ENCODE data around the gene SERINC3.
"Not testable (repeated sequence)": the region's sequence is repeated elsewhere in the genome, so short reads cannot be mapped to it uniquely, and the experiment has no call there.

Gene SERINC3

DNA sequence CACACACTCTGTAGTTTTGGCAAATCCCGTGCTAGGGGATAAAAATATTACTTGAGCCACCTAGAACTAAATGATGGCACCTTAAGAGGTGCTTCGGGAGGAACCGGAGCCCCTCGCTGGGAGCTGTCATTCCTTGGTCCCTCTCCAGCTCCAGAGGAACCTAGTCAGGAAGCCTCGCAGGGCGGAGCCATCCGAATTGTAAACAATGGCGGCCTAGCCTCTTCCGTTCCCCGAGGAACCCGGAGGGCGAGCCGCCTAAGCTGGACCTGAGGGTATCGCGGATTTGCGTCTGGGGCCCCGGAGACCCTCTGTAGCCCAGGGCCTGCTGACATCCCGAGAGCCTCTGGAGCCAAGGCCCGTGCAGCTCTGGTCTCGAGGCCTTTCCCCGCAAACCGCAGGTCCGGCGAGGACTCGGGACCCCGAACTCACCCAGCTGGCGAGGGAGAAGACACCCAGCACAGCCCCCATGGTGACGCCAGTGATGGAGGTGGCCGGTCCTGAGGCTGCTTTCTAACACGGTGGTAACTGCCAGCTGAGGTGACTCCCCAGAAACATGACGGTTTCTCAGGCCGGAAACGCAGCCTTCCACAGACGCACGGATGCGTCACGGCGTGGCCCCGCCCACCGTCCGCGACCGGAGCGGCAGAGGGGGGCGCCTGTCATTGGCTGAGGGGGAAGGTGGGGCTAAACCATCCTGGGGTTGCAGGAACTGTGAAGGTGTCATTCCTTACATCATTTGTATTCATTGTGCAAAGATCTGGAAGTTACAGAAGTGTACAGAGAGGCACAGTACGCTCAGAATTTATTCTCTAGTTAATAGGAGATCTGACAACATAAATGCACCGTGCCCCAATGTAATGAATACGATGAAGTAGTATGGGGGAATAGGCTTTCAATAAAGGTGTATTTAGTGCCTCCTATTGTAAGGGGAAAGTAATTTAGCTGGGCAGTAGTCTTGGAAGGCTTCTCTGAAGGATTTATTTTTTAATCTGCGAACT, at the start of gene SERINC3:
SERINC3 (minus strand) TSS at position 587 of the 998 bp plus-strand sequence; CDS start at position 468, 119 bp downstream.
- peak; percentile 94 for DNase-seq (ENCODE audit: low spot score)

DNA sequence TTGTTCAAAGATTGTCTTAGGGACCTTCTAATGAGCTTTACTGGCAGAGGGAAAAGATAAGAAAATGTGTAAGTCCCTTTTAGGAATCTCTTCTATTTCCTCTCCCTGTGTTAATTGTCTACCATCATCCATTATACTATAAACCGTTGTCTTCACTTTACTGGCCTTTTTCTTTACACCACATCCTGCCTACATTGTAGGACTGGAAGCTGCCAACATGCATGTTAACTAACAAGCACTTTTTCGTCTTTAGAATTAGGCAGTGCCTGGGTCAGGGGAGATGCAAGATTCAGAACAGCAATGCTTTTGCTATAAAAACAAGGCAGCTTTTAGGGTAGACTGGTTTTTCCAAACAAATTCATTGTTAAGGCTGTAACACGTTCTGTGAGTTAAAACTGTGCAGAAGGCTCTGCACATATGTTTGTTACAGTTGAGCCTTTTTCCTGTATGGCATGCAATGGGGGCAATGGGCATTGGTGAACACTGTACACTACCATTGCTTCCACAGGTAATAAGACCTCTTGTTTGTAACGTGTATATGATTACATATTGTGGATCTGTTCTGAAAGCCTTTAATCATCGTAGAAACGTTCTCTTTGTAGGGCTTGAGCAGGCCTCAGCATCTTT, 49.6 kb upstream of the SERINC3 start:
- no peak for DNase-seq (ENCODE audit: low spot score)

DNA sequence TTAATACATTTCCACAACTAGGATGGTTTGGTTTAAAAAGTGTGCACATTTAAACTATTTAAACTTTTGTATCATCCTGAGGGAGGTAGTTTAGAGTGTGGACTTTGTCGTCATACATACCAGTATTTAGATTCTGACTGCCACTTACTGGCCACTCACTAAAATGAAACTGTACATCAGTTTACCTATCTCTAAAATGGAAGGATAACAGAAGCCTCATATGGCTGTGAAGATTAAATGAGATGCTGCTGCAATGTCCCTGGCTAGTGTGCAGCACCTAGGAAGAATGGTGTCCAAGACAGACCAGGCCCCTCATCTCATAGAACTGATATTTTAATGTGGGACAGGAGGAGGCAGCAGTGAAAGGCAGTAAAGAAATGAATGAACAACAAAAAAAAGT, 48.5 kb upstream of the SERINC3 start:
- DNase-seq (ENCODE audit: low spot score): no peak

DNA sequence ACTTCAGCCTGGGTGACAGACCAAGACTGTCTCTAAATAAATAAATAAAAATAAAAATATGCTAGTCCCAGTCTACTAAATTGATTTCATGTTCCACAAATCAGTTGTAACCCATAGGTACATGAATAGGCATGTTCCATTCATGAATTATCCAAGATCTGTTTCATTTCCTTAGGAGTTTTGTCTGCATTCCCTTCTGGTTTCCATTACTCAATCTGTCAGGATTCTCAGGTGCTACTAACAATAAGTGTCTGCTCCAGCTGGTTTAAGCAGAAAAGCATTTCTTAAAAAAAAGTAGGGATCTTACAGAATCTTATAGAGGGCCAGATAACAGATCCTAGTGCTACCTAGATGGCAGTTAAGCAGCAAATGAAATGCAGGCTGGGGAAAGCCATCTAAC, 44.9 kb upstream of the SERINC3 start:
- no peak for DNase-seq (ENCODE audit: low spot score)

DNA sequence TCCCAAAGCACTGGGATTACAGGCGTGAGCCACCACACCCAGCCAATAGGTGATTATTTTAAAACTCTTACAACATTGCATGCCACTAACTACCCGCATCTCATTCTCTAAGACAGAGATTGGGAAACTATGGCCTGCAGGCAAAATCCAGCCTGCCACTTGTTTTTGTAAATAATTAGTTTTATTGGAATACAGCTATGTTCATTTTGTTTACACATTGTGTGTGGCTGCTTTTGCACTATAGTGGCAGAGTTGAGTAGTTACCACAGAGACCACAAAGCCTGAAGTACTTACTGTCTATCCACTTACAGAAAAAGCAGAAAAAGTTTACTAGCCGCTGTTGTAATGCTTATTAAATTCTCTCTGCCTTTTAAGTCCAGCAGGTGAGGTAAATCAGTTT, 44.1 kb upstream of the SERINC3 start:
- no peak for DNase-seq (ENCODE audit: low spot score)

DNA sequence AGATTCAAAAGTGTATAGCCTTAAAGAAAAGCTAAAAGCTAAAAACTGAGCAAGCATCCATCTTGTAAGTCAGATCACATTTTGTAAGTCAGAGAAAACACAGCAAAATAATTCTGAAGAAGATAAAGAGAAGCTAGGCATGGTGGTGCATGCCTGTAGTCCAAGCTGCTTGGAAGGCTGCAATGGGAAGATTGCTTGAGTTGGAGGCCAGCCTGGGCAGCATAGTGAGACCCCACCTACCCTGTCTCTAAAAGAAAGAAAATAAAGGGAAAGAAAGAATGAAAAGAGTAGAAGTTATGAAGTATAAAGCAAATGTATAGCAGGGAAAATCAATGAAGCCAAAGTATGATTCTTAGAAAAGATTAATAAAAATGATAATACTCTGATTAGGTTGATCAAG, 40.0 kb upstream of the SERINC3 start:
- DNase-seq (ENCODE audit: low spot score): no peak

DNA sequence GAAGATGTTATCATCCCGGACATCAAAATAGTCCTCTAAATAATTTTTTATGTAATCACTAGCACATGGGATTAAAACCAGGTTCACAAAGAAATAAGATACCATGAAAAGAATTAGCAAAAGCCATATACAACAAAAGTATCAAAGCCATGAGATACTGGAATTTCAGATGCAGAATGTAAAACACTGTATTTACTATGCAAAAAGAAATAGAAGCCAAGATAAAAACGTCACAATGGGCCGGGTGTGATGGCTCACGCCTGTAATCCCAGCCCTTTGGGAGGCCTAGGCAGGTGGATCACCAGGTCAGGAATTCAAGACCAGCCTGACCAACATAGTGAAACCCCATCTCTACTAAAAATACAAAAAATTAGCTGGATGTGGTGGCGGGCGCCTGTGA, 38.9 kb upstream of the SERINC3 start:
- DNase-seq (ENCODE audit: low spot score): not testable (repeated sequence)

DNA sequence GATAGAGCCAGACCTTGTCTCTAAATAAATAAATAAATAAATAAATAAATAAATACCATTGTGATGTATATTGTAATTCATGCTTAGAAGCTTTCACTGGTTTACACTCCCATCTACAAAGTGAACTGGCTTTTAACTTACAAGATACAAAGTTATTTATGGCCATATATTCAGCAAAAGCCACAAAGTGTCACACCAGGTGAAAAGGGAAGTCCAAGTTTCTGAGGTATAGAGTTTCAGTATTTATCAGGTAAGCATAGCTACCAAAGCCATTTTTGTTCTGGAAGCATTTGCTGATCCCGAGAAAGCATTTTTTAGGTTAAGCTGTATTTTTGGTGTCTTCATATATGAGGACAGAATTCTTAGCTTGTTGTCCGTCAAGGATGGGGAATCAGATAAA, 38.4 kb upstream of the SERINC3 start:
- DNase-seq (ENCODE audit: low spot score): no peak

DNA sequence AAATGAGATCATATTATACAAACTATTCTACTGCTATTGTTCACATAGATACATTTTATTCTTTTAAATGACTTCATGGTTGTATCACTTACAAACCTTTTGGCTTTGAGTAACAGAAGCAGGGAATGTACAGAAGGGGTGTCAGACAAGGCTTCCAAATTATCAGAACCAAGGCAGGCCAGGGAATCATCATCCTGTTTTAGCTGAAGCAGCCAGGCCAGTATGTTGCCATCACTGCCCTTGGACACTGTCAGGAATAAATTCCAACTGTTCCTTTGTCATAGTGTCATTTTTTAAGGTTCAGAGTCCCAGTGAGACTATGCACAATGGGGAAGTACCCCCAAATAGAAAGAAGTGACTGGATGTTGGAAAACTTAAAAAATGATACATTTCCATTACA, 37.4 kb upstream of the SERINC3 start:
- DNase-seq (ENCODE audit: low spot score): no peak

DNA sequence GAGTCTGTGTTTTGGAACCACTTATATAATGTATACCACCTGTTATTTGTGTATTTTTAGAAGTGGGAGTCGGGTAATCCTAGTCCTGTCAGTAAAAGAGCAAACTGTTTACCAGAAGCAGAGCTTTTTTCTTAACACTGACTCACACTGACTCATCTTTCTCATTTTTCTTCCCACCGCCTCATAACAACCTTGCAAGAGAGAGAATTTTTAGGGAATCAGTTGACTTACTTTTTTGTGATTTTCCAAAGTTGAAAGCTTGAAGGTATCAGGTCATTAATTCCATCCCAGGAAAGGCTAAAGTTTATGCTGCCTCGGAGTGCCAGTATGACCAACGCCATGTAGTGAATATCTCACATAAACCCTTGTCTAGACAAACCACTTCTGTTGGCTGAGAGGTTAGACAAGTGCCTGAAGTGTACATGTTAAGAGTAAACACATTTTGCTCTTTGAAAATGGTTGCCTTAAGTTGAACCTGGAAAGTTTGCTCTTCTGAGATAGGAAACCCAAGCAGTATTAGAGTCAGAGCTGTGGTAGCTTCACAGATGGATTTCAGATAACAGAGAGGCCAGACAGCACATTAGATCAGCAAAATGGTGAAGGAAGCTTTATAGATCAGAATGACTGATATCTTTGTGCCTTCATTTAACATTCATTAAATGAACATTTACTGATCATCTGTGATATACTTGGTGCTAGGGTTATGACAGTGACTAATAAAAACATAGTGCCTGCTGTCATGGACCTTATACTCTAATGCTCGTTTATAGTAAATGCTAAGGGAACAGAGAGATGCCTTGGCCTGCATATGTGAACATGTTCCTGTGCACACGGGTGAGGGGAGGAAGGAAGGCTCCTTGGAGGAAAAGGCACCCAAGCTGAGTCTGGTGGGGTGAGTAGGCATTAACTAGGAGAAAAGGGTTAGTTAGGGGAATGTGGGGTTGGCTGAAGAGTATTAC, 31.4 kb upstream of the SERINC3 start:
- no peak for DNase-seq (ENCODE audit: low spot score)

DNA sequence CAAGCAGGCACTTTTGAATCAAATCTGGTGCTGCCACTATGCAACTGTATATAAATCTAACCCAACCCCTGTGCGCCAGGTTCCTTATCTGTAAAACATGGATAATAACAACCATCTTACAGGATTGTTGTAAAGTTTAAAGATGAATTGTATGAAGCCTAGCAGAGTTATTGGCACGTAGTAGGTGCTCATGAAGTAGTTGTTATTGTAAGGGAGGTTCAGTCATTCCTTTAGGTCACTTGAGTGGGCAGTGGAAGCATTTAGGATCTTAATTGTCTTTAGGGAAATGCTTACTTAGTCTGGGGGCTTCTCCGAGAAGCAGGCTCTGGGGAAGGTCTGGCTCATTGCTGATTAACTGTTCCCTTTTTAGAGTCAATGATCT, 30.7 kb upstream of the SERINC3 start:
- DNase-seq (ENCODE audit: low spot score): no peak

DNA sequence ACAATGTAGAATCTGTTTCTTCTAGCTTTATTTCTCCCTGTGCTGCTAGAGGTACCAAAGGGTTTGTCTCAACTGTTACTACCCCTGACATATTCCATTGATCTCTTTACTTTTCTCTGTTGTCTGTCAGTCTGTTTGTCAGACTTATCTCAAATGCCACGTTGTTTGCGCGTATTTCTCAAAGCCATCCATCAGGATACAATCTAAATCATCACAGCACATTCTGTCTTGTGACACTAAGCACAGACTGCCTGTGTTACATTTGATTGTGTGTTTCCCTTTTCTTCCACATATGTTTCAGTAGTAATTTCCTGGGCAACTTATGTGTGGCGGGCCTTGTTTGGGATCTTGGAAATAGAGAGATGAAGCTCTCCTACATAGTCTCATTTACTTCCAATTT, 30.2 kb upstream of the SERINC3 start:
- no peak for DNase-seq (ENCODE audit: low spot score)

DNA sequence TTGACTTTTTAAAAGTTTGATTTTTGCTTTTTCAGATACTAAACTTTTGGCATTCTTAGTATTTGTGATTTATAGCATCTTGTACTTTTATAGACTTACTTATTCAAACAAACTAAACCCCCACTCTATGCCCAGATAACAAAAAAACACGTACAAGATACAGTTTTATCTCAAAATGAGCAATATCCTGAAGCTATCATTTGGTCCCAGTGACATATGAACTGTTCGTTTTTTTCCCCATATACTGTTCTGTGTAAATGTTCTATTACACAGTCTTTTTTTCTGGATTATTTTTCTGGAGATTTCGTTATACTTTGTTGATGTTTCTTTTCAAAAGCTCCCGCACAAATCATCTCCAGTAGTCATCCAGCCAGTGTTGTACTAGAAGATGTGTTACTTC, 27.3 kb upstream of the SERINC3 start:
- DNase-seq (ENCODE audit: low spot score): no peak

DNA sequence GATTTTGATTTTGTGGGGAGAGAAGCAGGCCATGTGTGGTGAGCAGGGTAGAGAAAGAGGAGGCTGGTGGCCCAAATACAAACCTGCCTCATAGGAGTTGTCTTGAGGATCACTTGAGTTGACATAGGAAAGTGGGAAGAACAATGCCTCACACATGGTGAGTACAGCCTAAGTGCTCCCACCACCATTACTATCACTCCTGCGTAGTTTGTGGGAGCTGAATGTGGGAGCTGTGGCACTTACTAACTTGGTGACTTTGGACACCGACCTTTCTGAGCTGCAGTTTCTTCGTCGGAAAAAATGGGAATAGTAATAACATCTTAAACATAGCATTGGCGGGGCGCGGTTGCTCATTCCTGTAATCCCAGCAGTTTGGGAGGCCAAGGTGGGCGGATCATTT, 25.5 kb upstream of the SERINC3 start:
- DNase-seq (ENCODE audit: low spot score): no peak

DNA sequence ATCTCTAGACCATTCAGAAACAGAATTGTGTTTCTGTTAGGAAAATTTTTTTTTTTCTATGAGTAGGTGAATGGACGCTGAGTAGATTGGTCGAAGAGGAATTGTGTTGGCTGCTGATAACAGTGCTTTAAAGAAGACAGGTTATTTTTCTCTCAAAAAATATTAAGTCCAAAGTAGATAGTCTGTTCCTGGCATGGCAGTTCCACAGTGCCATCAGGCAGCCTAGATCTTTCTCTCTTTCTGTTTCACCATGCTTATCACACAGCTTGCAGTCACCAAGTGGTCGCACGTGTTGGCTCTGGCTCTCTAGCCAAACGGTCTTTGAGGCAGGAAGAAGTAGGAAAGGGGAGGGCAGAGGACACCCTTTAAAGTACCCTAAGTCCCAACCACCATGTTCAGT, 22.4 kb upstream of the SERINC3 start:
- DNase-seq (ENCODE audit: low spot score): no peak

DNA sequence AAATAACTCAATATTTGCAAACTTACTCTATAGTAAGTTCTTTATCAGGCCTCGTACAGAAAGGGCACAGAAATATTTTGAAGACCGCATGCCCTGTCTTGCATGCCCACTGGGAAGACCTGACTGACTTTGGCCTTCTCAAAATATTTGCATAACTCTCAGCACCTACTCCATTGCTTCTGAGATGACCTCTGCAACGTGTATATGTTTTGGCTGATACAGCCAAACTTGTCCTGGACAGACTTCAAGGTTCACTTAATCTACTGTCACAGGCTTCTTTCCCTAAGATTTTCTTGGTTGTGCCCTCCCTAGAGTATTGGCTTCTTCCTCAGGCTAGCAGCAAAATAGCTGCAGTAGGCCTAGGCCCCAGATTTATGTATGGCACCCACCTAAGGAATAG, 21.5 kb upstream of the SERINC3 start:
- DNase-seq (ENCODE audit: low spot score): no peak

DNA sequence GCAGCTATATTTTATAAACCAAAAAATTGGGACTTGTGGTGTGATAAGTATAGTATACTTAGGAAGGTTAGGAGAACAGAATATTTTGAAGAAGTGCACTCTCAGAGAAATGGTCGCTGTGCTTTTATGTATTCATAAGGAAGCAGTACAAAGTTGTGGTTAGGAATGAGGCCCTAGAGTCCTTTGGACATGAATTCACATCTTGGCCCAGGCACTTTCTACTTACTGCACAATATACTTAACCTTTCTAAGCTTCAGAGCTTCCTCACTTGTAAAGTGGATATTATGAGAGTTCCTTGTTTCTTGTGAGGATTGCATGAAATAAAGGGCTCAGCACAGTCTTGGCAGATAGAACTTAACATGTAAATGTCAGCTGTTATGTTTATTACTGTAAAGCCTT, 21.0 kb upstream of the SERINC3 start:
- no peak for DNase-seq (ENCODE audit: low spot score)

DNA sequence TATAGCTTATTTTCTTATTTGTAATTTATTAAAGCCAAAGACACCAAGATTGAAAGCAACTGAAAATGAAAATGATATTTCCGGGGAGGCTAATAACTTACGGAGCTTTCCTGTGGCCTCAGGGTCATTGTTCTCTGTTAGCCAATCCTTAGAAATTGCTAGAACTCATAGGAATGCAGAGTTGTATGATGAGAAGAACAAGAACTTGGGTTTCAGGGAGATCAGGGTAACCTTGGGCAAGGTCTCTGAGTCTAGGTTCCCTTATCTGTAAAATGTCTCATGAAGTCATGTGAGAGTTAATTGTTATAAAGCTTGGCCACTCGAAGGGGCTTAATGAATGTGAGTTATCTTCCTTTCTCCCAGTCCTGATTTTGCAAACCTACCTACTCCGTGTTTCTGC, 20.1 kb upstream of the SERINC3 start:
- DNase-seq (ENCODE audit: low spot score): no peak

DNA sequence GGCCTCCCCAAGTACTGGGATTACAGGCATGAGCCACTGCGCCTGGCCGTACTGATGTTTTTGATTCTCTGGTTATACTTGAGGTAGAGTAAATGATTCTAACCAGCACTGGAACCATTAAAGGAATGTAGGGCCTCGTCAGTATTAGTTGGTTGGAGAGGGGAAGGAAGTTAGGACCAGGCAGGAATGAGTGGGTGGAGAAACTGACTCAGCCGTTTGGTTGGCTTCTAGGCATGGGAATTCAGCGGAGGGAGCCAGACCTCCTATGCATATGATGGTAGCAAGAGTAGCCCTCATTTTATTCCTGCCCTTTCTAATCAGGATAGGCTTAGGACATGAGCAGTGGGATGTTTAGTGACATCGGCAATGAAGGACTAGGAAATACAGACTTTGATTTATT, 19.0 kb upstream of the SERINC3 start:
- no peak for DNase-seq (ENCODE audit: low spot score)

DNA sequence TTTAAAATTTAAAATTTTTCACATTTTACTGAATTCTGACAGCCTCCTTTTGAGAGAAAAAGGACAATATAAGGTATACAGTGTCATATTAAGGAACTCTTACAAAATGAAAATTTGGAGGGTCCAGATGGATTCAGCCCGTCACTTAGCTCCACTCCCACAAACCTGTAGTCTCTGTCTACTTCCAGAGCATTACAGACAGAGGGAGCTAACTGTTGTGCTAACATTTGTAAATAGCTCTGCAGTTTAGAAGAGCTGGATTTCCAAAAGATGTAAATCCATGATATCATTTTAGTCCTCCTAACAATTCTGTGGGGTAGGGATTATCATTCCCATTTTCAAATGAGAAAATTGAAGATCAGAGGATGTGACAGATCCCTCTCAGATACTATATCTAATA, 16.1 kb upstream of the SERINC3 start:
- DNase-seq (ENCODE audit: low spot score): no peak

DNA sequence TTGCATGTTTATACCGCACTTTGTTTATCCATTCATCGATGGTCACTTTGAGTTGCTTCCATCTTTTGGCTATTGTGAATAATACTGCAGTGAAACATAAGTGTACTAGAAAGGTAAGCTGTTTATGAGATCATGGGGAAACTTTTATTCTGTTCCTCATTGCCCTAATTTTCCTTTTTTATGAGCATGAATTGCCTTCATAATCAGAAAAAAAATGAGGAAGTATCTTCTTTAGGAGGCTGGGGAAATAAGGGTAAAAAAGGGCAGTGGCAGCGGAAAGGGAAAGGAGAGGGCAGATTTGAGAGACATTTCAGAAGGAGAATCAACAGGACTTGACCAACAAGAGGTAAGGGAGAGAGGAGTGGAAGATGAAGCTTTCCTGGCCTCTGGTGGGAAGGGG, 14.3 kb upstream of the SERINC3 start:
- no peak for DNase-seq (ENCODE audit: low spot score)

DNA sequence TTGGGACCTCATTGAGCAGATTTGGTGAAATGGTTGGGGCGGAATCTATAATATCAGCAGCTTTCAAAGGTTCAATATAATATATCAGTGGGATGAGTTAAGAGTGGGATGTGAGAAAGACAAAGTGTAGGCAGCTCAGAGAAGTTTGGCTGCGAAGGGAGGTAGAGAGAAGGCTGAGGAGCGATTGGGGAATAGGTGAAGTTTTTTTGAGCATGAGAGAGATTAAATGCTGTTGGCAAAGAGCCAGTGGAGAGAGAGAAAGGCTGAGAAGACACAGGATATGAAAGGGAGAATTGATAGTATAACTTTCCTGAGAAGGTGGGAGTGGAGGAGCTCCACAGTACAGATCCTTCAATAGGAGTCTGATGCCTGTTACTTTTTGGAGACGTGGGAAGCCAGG, 12.1 kb upstream of the SERINC3 start:
- no peak for DNase-seq (ENCODE audit: low spot score)

DNA sequence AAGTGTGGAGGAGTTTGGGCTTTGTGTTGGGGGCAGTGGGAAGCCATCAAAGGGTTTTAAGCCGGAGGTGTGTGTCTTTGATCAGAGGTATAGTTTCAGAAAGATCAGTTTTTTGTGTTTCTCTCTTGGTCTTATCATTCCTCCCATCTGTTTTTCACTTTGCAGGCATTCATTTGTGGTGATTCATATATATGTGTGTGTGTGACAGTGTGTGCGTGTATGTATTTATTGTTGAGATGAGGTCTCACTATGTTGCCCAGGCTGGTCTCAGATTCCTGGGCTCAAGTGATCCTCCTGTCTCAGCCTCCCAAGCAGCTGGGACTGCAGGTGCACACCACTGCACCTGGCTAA, 11.1 kb upstream of the SERINC3 start:
- no peak for DNase-seq (ENCODE audit: low spot score)
